NCI-H128 (cell line): Measurements from ENCODE around the gene N4BP2L2.

ENCODE experiments used
- DNase-seq: peaks from one replicate; lab custom pipeline; 2025; ENCODE audit not compliant: unreplicated experiment; lab: John Stamatoyannopoulos, UW

Gene N4BP2L2

DNA sequence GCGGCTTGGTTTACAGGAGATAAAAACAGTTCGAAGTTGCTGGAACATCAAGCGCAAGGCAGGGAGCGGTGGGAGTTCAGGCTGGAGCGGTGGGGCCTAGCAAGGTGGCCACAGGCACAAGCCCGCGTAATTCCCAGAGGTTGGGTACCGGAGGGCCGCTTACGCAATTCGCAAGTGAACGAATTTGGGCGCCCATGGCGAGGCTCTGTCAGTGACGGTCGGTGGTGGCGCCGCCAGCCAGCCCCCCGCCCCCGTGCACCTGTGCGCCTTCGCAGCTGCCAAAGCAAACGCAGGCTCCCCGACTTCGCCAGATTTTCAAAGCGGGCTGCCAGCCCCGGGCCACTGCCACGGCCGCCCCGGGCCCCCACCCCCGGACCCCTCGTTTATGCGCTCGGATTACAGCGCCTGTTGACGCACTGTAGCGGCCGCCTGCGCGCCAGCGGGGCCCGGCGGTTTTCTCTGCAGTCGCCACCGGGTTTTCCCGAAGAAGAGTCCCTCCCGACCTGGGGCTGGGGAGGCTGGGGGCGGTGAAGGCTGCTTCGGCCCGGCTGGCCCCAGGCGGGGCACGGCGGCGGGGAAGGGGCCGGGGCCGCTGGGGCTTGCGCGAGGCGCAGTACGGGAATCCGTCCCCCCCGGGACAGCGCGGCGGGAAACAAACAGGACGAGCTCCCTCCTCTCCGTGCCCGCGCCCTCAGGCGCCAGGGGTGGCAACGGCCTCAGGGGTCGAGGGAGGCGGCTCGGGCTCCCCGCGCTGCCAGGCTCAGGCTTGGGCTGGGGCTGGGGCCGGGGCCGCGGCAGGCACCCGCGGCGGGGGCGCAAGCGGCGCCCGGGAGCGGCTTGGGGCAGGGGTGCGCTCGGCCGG, 111.4 kb downstream of the N4BP2L2 start:
- peak; percentile 28 for DNase-seq

DNA sequence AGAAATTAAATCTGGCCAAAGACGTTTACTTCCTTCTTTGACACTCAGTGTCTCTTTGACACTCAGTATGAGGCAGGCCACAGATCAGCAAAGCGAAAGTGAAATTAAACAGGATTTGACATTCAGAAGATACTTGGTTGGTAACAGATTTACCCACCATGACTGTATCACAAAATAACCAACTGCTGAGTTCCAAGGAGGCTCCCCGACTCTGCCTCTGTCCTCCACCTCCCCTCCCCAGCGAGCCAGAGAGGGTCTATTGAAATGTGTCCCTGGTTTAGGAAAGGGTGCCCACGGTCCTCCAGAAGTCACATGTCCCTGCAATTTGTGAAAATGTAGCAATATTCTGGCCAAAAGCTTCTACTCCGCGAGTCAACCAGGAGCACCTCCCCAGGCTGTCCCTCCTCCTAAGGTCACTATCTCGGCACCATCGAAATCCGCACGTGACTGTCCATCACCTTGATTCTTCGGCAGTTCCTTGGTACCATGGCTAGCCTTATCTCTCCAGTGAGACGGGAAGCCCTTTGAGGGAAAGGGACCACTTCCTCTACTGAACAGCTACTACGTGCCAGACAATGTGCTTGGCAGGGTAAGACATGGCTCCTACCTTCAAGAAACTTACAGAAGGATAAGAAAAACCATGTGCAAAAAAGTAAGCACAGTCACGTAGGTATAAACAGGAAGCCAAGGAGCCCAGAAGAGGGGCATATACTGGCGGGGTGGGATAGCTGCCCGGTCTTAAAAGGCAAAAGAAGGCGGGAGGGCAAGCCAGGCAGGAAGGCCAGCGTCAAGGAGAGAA, 112.2 kb downstream of the N4BP2L2 start:
- DNase-seq = no peak

DNA sequence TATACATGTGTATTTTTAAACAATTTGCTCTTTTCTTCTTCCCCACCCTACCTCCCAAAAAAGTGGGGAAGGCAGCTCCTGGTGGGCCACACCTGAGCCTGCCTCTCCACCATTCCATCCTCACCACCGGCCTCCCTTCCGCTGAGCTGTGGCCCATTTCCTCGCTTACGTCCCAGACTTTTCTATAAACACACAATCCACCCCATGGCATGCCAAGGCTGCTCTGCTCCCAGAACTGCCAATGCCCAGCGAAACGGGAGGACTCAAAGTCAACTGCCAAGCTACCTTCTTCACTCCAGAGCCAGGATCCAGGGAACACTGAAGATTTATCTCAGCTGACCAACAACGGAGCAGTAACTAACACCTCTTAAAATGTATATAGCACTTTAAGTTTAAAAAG, 113.4 kb downstream of the N4BP2L2 start:
- DNase-seq = no peak

DNA sequence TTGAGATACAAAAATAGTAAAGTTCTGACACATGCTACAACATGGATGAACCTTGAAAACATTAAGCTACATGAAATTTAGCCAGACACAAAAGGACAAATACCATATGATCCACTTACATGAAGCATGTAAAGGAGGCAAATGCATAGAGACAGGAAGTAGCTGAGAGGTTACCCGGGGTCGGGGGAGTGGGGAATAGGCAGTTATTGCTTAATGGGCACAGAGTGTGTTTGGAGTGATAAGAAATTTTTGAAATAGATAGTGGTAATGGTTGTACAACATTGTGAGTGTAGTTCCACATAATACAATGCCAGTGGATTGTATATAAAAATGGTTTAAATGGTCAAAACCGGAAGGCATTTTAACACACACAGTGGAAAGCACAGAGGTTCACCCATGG, 115.0 kb downstream of the N4BP2L2 start:
- no peak for DNase-seq

DNA sequence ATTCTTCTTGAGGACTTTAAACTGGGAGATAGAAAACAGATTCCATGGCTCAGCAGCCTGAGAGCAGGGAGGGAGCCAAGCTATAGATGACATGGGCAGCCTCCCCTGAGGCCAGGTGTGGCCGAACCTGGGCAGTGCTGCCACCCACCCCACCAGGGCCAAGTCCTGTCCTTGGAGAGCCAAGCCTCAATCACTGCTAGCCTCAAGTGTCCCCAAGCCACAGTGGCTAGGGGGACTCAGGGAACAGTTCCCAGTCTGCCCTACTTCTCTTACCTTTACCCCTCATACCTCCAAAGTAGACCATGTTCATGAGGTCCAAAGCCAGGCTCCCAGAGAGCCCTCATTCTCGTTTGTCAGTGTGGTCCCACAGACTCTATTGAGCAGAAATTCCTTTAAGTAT, 118.7 kb downstream of the N4BP2L2 start:
- no peak for DNase-seq

DNA sequence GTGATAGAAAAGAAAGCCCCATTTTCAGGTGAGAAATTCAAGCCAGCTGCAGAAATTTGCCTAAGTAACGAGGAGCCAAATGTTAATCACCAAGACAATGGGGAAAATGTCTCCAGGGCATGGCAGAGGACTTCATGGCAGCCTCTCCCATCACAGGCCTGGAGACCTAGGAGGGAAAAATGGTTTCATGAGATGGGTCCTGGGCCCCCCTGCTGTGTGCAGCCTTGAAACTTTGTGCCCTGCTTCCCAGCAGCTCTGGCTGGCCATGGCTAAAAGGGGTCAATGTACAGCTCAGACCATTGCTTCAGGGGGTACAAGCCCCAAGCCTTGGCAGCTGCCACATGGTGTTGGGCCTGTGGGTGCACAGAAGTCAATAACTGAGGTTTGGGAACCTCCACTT, 120.6 kb downstream of the N4BP2L2 start:
- DNase-seq = no peak

DNA sequence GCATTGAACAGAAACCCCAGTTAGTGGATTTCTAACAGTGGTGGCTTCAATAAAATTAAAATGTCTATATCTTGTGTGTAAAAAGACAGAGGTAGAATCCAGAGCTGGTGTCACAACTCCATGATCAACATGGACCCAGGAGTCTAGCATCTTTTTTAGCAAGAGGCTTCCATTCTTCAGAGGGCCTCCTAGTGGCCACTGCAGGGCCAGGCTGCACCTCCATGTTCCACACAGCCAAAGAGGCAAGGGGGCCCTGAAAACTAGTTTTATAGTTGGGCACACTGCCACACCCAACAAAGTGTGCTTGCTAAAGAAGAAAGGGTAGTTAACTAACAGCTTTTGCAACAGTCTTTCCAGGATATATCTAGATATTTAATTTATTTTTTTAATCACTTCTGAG, 123.6 kb downstream of the N4BP2L2 start:
- DNase-seq = no peak

DNA sequence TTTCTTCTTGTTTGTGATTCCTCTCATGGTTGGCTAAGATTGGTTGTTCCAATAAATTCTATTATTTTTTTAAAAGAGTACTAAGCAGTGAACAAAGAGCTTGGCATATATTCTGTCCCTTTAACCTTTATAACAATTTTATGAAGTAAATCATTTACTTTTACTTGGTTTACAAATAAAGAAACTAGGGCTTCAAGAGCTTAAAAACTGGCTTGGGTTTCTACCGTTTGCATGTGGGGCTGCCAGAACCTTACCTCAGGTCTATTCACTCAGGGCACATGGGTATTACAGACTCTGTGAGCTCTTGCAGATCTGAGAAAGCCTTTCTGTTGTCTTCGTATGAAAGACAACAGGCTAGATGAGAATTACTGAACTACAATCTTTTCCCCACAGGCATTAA, 124.0 kb downstream of the N4BP2L2 start:
- DNase-seq = no peak

DNA sequence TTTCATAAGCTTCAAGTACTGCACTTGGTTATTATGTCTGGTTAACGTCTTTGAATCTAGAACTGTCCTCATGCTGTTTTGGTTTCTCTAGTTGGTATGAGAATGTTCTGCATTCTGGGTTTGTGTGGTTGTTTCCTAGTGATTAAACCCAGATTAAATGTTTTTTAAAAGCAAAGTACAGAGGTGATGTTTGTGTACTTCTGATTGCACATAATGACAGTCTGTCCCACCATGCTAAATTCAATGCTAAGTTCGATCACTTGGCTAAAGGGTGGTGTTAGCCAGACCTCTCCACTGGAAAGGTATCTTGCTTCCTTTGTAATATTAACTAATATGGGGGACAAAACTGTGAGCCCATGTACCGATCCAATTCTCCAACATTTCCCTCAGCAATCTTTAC, 125.3 kb downstream of the N4BP2L2 start:
- DNase-seq = no peak

DNA sequence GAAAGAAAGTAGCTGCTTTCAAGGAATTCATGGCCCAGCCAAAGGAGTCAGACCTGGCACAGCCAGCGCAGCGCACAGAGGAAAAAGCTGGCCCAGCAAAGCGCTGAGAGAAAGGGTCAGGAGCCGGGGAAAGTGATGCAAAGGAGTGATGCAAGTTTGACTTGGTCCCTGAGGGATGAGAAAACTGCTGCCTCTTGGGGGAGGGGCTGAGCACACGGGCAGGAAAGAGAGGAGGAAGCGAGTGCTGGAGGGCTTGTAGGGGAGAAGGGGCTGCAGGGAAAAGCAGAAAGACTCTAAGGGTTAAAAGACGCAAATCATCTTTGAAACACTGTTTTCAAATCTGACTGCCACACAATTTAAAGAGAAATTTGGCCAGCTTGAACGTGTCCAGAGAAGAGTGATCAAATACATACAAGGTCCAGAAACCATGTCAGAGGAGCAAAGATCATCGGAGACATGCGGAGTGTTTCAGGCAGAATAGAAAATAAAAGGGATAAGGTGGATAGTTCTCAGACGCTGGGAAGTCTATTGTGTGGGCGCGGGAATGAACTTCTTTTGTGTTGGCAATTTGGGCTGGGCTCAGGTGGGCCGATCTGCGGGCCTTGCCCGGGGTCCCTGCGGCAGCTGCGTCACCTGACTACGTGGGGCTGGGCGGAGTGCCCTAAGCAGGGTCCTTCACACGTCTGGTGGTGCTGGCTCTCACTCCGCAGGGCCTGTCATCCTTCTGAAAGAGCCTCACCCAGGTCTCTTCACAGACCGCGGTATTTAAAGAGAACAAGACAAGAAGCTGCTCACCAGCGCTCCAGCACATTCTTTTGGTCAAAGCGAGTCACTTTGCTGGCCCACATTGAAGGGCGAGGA, 128.8 kb downstream of the N4BP2L2 start:
- no peak for DNase-seq

DNA sequence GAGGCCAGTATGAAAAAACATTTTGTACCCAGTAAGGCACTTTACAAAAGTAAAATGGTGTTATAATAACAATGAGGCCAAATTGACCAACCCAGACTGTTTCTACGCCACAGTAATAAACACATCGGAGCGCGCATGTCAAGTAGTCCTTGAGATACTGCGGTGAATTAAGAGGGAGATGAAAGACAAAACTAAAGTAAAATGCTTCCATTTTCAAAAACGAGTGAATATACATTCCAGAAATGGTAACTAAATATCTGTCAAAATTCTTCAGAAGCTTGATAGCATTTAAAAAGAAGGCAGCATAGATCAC, 129.6 kb downstream of the N4BP2L2 start:
- DNase-seq = no peak

DNA sequence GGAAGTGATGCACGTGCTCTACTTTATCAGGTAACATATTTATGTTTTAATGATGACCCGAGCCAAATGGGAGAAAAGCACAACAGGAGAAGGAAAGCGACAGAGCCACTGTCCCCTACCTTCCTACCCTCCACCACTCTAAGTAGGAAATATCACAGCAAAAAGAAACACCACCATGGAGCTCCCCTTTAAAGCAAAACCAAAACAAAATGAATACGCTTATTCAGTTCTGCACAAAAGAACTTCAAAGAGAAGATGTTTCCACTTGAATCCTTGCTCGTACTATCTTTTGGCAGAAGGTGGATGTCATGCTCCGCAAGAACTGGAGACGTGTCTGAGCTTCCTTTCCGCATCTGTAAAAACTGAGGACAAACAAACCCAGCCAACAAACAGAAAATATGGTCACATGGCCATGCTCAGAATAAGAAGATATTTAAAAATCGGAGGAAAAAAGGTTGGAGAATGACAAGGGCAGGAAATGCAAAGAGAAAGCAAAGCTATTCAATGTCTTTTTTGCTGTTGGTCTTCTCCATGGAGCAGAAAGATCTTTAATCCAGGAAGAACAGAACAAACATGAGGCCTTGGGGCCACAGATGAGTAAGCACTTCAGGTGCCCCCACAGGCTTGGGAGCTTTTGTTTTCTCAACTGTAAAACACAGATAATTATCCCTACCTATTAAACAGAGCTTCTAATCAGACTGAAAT, 130.1 kb downstream of the N4BP2L2 start:
- DNase-seq = peak; percentile 5

DNA sequence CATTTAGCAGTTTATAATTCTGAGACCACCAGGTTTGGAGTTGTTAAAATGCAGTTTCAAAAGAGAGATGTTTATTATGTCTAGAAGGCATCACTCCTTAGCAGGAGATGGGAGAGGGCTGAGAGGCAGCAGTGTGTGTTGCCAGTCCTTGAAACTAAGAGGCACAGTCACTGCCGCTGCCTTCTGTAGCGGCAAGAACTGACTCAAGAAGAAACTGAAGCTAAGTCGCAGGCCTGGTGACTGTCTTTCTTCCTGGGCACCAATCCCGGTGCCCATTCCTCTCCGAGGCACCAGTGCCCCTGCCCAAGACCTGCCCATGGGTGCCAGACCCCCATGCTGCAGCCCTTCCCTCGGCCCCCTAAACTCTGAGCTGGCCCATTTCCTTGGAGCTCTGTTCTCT, 130.7 kb downstream of the N4BP2L2 start:
- no peak for DNase-seq

DNA sequence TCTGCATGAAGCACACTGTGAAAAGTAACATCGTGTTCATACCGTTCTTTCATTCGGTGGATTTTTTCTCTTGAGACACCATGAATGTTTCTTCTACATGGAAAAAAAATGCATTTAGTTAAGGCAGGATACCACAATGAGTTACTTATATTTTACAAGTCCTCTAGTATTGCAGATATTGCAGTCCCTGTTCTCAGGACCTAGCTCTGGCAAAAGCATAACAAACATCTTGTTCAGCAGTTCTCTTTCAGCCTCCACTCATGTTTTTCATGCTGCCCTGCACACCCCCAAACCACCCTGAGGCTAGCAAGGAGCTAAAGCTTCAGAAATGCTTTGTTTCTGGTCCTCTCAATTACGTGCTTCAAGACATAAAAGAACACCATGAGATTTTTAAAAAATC, 135.5 kb downstream of the N4BP2L2 start:
- no peak for DNase-seq

DNA sequence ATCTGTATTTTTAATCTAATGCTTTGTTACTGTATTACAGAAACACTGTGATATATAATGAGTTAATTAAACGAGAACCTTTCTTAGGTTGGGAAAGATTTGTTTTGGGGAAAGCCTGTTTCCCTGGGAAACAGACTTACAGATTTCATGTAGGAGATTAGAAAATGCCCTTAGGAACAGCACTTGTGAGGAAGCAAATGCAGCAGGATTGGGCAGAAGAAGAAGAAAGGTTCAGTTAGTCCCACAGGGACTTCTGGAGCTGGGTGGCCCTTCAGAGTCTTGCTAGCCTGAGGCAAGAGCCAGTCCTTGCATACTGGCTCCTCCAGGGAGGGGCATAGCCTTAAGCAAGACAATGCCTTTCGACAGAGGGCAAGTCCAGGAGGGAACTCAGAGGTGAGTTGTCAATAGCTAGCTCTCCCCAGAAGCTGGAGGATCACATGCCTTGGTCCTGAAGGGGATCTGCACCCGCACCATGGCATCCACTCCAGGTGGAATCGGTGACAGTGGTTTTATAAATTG, 147.4 kb downstream of the N4BP2L2 start:
- no peak for DNase-seq

DNA sequence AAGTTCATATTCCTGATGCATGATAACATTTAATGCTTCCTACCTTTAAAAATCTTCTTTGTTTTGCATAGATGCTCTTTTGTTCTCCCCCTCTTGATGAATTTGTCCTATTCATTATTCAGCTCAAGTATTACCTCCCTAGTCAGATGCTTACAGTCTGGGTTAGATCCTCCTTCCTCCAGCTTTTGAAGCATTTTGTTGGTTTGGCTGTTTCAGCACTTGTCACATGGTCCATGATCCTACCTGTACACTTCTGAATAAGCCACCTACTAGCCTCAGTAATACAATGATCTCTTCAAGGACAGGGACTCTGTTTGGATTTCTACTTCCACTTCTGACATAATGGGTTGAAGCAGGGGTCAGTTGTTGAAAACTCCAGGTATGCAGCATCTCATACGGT, 148.1 kb downstream of the N4BP2L2 start:
- no peak for DNase-seq

DNA sequence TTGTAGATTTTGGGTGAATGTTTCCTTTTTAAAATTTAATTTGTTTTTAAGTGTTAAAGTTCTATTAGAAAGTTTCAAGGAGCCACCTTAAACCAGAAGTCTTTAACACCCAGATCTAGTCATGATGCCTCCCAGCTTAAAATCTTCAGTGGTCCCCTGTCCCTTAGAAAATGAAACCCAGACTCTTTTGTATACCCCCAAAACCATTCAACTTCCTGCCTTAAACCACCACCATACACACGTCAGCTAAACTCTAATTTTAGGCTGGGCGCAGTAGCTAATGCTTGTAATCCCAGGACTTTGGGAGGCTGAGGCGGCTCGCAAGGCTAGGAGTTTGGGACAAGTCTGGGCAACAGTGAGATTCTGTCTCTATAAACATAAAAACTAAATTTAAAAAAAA, 148.5 kb downstream of the N4BP2L2 start:
- DNase-seq = no peak

DNA sequence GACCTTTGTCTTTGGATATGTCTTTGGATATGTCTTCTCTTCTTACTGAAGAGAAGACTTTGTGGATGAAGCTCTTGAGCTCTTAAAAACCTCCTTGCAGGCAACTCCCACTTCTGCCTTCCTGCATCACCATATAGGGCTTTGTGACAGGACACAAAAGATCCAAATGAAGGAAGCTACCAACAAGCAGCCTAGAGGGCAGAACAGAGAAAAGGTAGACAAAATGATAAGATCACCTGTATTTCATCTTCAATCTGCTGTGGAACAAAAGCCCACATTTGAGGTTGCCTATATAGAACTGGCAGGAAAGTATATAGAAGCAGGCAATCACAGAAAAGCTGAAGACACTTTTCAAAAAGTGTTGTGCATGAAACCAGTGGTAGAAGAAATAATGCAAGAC, 153.2 kb downstream of the N4BP2L2 start:
- no peak for DNase-seq

DNA sequence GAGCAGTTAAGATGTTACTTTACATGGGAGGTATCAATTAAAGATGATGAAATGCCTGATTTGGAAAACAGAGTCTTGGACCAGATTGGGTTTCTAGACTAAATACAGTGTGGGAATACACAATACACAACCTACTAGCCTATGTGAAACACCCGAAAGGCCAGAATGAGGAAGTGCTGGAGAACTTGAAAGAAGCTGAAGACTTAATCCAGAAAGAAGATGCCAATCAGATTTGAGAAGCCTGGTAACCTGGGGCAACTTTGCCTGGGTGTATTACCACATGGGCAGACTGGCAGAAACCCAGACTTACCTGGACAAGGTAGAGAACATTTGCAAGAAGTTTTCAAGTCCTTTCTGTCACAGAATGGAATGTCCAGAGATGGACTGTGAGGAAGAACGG, 153.9 kb downstream of the N4BP2L2 start:
- DNase-seq = no peak

DNA sequence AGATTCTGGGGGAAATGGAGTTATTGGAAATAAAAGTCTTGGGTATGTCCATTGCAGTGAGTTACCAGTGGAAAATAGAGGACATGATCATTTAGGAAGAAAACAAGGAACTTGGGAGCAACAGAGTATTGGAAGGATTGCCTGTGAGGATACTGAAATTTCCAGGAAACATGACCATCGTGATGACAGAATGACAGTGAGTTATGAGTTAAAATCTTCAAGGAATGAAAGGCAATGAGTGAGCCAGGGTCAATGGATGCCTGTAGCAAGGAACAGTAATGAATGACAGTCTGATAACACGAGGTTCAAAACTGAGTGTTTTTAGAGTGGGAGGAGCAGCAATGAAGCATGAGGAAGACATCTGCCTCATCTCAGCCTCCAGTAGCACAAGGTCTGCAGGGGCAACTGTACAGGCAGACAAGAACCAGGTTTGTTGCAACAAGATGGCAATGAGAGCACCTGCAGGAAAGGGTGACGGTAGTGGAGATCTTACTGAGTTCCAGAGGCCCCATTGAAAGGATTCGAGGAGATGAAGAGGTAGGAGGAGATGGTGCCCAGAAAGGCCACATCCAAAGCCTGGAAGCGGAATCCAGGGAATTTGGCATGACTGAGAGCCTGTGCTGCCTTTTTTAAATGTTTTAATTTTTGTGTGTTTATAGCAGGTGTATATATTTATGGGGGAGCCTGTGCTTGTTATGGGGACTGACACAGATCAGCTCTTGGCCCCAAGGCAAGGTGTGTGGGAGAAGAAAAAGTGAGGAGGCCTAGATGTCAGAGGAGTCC, 154.6 kb downstream of the N4BP2L2 start:
- no peak for DNase-seq
